GM19438 (cell line): ENCODE results near the gene LEFTY1.
"Not testable (repeated sequence)": the region's sequence is repeated elsewhere in the genome, so short reads cannot be mapped to it uniquely, and the experiment has no call there.

Experiments used
- ATAC-seq: cut with Tn5 transposase; IDR thresholded peaks from one replicate; pipeline ENCODE4 v1.9.1; 2021; ENCODE audit warnings: low read depth; ENCODE audit not compliant: unreplicated experiment

The LEFTY1 gene

DNA sequence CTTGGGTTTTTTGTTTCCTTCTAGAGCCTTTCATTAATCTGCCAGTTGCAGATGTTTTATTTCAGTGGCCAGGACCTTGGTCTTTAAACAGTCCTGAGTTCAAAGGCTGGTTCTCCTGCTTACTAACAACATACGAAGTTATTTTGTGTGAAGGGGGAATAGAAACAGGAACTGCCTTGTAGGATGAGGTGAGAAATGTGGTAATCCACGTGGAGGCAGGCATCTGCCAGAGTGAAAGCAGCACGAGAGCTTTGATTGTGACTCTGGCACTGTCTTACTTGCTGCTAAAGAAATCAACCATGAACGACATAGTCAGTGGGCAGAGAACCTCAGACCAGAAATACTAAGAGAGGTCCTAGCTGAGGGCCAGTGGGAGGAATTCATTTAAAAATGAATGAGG, 37.1 kb downstream of the LEFTY1 start:
- ATAC-seq = peak; percentile 43

DNA sequence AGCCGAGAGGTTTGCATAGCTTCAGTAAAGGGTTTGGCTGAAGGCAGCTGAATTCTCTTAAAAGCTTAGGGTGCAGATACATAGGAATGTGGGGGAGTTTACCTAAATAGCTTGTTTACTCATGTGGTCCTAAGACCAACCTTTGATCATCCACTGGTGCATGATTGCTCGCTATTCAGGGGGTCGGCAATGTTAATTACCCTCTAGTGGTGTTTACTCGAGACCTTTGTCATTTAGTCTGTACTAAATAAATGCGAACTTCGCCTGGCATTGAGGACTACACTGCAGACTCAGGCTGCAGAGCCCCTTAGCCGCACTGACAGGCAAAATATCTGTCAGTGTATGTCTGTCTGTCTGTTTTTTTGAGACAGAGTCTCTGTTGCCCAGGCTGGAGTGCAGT, 38.6 kb downstream of the LEFTY1 start:
- ATAC-seq = no peak

DNA sequence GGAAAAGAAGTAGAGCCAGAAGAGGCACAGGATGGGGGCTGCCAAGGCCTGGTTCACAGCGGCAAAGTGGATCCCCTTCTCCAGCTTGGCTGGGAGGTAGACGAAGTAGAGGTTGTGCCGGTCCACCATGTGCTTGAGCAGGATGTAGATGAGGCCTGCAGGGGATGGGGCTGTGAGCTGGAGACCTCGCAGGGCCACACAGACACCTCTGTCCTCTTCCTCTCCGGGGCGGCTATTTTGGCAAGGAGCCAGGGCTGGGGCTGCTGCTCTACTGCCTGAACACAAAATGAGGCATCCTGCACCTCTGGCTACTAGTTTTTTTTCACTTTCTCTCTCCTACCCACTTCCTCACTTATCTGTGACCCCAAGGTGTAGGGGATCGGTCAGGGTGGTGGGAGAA, 39.0 kb downstream of the LEFTY1 start:
- no peak for ATAC-seq

DNA sequence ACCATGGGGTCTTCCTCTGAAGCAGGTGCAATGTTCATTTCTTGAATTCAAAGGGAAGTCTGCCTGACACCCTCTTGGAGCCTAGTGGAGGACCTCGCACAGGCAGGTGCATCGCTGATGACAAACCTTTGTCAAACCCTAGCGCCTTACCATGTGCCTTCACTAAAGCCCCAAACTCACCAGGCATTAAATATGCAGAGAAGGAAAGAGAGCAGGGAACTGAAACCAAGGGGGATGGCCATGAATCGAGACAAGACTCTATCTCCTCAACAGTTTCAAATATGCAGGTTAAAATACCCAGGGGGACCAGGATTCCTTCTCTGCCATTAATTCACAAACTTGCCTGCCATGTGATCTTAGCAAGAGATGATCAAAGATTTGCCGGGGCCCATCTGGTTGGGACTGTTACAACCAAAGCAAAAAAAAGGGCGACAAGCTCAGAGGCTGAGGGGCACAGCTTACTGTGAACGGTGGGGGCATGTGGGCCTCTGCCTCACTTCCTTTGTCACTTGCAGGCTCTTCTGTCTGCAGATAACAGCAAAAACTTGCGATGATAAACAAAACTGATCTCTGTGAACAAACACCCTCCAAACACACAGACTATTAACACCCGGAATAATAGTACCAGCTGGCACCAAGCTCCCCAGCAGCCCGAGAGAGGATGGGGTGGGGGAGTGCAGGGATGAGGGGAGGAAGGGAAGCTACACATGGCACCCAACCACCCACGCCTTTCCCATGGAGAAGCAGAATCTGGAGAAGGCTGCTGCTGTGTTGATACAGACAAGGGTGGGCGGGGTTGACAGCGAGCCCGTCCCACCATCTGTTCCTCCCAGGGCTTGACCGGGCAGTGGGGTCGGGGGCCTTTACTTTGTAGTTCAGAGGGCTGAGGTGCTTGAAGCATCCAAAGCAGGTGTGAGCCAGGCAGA, 40.7 kb downstream of the LEFTY1 start:
- peak; percentile 71 for ATAC-seq

DNA sequence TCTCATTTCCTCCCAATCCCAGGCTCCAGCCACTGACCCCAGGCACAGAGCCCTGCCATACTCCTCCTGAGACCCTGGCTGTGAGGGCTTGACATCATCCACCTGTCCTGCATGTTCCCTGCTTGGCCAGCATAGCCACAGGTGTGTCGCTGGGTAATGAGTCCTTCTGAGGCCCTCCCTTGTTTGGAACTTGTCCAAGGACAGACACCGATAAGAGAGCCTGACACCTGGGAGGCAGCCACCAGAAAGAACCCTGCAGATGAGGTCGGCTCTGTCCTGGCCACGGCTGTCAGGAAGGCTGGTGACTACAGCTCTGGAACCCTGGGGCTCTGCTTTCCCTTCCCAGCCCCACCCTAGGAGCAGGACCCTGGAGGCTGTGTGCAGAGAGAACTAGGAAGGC, 41.3 kb downstream of the LEFTY1 start:
- peak; percentile 5 for ATAC-seq

DNA sequence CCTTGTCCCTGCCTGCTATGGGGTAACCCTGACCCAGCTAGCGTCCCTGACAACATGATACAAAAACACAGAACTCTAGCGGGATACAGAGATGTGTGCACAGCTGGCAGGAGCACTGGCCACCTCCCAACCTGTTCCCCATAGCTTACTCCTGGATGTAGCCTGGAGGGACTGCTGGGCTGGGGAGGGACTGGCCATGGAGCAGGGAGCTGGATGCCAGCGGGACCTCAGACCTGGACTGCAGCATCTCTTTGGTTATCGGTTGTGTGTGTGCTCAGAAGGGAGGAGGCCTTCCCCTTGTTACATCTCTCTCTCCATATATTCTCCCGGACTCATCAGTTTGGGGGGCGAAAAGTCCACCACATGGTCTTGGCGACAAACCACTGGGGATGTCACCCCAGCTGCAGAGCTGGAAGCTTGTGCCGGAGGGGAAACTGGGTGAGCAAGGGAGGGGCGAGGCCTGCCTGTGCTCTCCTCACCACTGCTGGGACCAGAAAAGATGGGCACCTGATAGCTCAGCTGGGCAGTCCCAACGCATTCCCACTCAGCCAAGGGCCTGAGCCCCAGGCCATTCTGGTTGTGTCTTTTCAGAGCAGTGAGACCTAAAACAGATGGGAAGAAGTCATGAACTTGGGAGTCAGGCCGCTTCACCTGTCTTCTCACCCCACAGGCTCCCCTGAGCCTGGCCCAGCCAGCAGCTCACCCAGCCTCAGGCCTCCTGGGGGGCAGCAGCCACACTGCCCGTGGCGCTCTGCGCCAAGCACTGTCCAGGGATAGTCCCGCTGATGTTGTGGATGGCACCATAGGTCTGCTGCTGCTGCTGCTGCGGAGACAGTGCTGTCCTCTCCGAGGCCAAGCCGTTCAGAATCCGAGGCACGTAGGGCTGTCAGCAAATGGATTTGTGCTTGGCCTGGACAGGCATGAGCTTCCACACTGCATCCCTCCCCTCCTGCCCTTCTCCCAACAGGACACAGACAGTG, 42.3 kb downstream of the LEFTY1 start:
- no peak for ATAC-seq

DNA sequence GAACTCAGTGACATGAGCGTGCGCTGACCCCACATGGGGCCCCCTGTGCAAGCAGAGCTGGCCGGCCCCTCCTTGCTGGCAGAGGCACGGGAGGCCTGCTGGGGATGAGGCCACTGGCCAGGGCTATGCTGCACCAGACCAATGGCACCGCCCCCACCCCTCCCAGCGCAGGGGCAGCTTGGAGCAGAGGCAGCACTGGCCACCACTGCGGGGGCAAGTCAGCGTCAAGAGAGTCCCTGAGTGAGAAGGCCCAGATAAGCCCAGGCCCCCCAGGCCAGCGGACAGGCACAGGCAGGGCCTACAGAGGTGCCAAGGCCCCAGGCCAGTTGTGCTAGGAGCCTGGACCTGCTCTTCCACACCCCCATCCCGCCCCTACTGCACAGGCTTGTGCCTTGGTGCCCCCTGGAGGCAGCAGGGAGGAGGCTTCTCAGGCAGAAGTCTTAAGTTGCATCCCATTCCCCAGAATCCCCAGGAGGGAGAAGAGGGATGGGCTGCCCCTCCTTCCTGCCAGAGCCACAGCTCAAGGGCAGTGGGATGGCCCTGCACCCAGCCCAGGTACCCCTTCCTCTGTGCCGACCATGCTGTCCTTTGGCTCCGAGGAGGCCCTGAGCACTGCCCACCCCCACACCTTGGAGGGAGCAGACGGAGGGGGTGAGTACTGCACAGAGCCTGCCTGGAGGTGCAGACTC, 43.2 kb downstream of the LEFTY1 start:
- no peak for ATAC-seq

DNA sequence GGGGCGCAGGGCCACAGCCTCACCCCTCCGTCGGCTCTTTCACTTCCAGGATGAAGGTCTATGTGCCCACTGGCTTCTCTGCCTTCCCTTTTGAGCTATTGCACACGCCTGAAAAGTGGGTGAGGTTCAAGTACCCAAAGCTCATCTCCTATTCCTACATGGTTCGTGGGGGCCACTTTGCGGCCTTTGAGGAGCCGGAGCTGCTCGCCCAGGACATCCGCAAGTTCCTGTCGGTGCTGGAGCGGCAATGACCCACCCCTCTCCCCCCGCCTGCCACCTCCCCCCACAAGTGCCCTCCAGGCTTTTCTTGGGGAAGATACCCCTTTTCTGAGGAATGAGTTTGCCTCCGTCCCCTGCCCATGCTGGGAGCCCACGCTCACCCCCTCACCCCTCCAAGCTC, 43.8 kb downstream of the LEFTY1 start:
- no peak for ATAC-seq

DNA sequence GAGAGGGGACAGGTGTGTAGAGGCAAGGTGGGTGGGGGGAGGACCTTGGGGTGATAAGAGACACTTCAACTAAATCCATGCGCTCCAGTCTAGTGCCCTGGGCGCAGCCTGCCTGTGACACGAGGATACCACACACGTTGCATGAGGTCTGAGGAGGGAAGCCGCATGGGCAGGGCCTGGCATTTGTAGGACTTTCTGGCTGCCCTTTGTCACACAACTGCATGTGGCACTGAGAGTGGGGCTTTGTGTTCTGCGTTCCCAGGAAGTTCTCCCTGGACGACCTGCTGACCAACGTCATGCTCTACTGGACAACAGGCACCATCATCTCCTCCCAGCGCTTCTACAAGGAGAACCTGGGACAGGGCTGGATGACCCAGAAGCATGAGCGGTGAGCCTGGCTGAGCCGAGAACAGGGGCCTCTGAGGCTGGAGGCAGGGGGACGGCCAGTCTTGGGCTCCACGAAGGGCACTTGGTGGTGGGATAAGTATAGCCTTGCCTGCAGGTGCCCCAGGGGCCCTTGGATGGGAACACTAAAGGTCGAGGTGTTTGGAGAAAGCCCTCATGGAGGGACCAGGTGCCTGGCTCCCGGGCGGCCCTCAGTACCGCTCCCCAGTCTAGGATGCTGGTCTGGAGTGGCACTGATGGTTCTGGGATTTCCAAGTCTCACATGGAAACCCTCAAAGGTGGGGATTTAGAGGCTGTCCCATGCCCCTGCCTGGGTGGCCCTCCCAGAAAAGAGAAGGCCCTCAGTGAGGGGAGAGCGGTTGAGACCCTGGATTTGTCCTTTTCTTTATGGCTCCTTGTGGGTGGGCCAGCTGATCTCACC, 44.5 kb downstream of the LEFTY1 start:
- ATAC-seq = no peak

DNA sequence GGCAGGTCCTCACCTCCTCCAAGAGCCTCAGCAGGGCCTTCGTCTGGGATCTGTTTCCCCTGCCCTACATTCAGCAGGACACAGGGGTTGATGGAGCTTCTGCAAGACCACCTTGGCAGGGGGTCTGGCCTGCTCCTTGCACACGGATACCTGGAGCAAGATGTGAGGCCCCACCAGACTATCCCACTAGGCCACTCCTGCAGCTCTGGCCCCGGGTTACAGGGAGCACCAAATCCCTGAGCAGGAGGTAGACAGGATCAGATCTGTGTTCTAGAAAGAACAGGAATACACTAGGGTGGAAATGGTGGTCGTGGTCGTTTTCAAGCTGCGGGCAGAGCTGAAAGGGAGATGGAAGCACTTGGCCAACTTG, 45.5 kb downstream of the LEFTY1 start:
- no peak for ATAC-seq

DNA sequence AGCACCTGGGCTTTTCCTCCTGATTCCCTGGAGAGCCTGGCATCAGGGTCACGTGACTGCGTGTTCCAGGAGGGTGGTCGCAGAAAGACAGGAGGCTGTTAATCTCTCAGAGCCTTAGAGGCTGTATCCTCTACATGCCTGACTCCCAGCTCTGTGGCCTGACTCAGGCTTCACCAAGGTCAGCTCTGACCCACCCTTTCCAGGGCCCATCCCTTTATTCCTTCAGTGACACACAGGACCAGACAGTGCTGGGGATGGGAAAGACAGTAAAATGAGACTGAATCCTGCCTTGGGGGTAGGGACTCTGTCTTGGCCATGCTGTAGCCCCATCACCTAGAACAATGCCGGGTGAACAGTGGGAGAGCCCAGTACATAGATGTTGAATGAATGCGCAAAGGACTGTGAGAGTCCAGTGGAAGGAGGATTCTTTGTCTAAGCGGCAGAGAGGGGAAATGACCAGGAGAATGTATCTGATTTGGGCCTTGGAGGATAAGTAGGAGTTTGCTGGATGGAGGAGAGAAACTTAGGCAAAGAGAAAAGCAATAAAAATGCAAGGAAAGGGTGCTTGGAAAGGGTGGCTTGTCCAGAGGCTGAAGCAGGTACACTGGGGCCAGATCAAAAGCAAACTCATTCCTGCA, 46.0 kb downstream of the LEFTY1 start:
- no peak for ATAC-seq

DNA sequence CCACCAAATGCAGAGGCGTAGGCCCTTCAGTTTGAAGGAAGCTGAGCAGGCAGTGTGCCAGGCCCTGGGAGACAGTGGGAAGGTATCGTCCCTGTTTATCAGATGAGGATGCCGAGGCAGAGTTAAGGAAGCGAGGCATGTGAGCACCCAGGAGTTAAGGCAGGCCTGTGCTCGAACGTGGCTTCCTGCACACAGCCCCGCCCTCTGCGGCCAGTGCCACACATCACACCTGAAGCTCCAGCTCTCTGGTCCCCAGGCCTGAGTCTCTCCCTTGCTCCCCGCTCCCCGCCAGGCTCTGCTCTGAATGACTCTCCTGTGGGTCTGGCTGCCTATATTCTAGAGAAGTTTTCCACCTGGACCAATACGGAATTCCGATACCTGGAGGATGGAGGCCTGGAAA, 46.9 kb downstream of the LEFTY1 start:
- ATAC-seq = no peak

DNA sequence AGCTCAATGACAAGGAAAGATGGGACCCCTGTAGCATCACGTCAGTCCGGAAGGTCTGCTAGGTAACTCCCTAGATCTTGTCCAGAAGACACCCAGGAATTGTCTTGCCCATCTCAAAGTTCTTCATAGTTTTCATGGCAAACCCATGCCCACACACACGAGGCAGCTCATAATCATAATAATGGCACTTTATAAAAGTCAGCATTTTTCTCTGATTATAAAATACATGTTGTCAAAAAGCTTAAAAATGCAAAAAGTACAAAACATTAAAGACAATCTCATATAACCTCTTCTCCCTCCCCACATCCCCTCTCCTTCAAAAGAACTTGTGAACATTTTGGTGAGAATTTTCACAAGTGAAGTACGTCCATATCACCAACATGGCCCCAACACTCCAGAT, 48.2 kb downstream of the LEFTY1 start:
- ATAC-seq = no peak

DNA sequence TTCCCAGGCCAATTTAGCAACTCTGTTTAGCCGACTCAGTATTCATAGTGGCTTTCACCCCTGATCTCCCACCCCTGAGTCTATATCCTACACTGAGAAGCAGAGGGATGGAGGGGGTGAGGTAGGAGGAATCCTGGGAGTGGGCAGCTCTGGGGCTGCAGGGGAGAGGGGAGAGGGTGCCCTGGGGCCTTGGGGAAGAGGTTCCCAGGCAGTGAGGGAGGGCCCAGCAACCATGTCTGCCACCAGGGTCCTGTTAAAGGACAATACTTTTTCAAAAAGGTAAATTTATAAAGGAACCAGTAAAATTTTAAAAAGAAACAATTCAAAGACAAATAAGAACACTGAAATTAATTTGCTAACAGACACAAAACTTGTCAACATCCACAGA, 48.7 kb downstream of the LEFTY1 start:
- ATAC-seq = no peak

DNA sequence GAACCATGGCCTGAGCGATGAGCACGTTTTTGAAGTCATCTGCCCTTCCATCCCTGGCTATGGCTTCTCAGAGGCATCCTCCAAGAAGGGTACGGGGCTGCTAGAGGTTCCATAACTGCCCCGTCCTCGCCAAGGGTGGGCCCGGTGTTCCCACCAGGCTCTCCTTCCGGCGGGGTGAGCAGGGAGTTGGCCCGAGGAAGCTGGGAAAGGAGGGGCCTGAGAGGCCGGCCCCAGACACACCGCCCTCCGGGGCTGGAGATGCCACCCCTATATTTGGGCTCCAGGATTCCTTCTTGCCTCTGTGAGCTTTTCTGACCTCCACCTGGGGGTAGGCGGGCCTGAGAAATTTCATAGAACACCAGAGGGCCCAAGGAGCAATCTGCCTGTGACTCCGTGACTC, 50.2 kb downstream of the LEFTY1 start:
- ATAC-seq = no peak

DNA sequence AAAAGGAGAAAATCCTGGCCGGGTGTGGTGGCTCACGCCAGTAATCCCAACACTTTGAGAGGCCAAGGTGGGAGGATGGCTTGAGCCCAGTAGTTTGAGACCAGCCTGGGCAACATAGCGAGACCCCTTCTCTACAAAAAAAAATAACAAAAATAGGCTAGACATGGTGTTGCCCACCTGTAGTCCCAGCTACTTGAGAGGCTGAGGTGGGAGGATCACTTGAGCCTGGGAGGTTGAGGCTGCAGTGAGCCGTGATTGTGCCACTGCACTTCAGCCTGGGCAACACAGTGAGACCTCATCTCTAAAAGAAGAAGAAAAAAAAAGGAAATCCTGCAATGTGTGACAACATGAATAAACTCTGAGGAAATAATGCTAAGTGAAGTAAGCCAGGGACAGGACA, 52.6 kb downstream of the LEFTY1 start:
- ATAC-seq = not testable (repeated sequence)
